ENCODE data around the gene NEURL1.

GRCh38 chr10:103474077-103474476, 19.4 kb upstream of the NEURL1 start:
- TF ChIP-seq CTCF (IDR thresholded peaks at IDR 0.05): no peak
- no peak for TF ChIP-seq POLR2A (IDR thresholded peaks at IDR 0.05)

All from Peyer's patch (tissue), 4 donors.